Neural progenitor cell (in vitro differentiated cells): ENCODE results near the gene KRTAP5-9. TPM values are rescaled to one million over a fixed set of nuclear protein-coding genes. Genes with fewer than 3 reads are reported as not detected.
"Not testable (repeated sequence)": the region's sequence is repeated elsewhere in the genome, so short reads cannot be mapped to it uniquely, and the experiment has no call there.

Source experiments
- DNase-seq: peaks from one replicate; pipeline ENCODE4 v3.0.0-alpha.2; 2016; ENCODE audit warnings: low spot score
- H2AFZ ChIP-seq: fragments of 200-600 bp; sonication (generic); replicated peaks from 2 replicates; pipeline ENCODE4 v1.6.1; 2016; ENCODE audit warnings: antibody characterized with exemption
- H3F3A ChIP-seq: fragments of 200-600 bp; sonication (generic); 2 replicates; pipeline ENCODE4 v1.6.1; 2016; ENCODE audit warnings: antibody characterized with exemption, low read depth
- H3K27ac ChIP-seq: fragments of 200-600 bp; sonication (generic); 2 replicates; pipeline ENCODE4 v1.5.1; 2016; ENCODE audit warnings: mild to moderate bottlenecking
- H3K27me3 ChIP-seq: fragments of 200-600 bp; sonication (generic); 2 replicates; pipeline ENCODE4 v1.6.1; 2016; ENCODE audit warnings: mild to moderate bottlenecking, moderate library complexity
- H3K36me3 ChIP-seq: fragments of 200-600 bp; sonication (generic); 2 replicates; pipeline ENCODE4 v1.5.1; 2016
- H3K4me1 ChIP-seq: fragments of 200-600 bp; sonication (generic); 2 replicates; pipeline ENCODE4 v1.6.1; 2016; ENCODE audit warnings: mixed run types
- H3K4me2 ChIP-seq: fragments of 200-600 bp; sonication (generic); 2 replicates; pipeline ENCODE4 v1.6.1; 2016
- H3K4me3 ChIP-seq: fragments of 200-600 bp; sonication (generic); 2 replicates; pipeline ENCODE4 v1.5.1; 2016
- H3K79me2 ChIP-seq: fragments of 200-600 bp; sonication (generic); 2 replicates; pipeline ENCODE4 v1.6.1; 2016; ENCODE audit warnings: low read depth
- H3K9ac ChIP-seq: fragments of 200-600 bp; sonication (generic); 2 replicates; pipeline ENCODE4 v1.6.1; 2016
- H3K9me3 ChIP-seq: fragments of 200-600 bp; sonication (generic); 2 replicates; pipeline ENCODE4 v1.5.1; 2016; ENCODE audit warnings: low read depth
- H4K20me1 ChIP-seq: fragments of 200-600 bp; sonication (generic); 2 replicates; pipeline ENCODE4 v1.6.1; 2016; ENCODE audit warnings: low read depth
- H3K27ac Mint-ChIP-seq: 3 replicates; pipeline ENCODE4 v1.8.0; 2021; ENCODE audit warnings: mixed read lengths
- H3K27me3 Mint-ChIP-seq: 2 replicates; pipeline ENCODE4 v1.8.0; 2022; ENCODE audit warnings: low read depth, mild to moderate bottlenecking, inconsistent platforms, moderate library complexity, mixed read lengths; ENCODE audit not compliant: insufficient read depth
- H3K36me3 Mint-ChIP-seq: 3 replicates; pipeline ENCODE4 v1.8.0; 2021; ENCODE audit warnings: mixed read lengths
- H3K4me1 Mint-ChIP-seq: 3 replicates; pipeline ENCODE4 v1.8.0; 2021; ENCODE audit warnings: mixed read lengths
- H3K4me3 Mint-ChIP-seq: 3 replicates; pipeline ENCODE4 v1.8.0; 2021; ENCODE audit warnings: mild to moderate bottlenecking, moderate library complexity, mixed read lengths
- H3K9me3 Mint-ChIP-seq: 3 replicates; pipeline ENCODE4 v1.8.0; 2020; ENCODE audit warnings: mixed read lengths
- EZH2 ChIP-seq: fragments of 200-600 bp; sonication (generic); IDR thresholded peaks from 2 replicates; pipeline ENCODE4 v1.6.1; 2017; ENCODE audit warnings: antibody characterized with exemption, mild to moderate bottlenecking, moderate library complexity
- EZH2phosphoT487 ChIP-seq: fragments of 200-600 bp; sonication (generic); IDR thresholded peaks from 2 replicates; pipeline ENCODE4 v1.6.1; 2017; ENCODE audit warnings: antibody characterized with exemption
- total RNA-seq: library from RNA; depleted of rRNA; stranded (reverse); fragments of >200 nt; gene quantifications from 2 replicates; pipeline ENCODE4 v1.2.3, GENCODE V29; 2015; ENCODE audit warnings: low replicate concordance
- TF ChIP-seq, protein P1 (sequence below): fragments of 200-600 bp; sonication (generic); IDR thresholded peaks from 2 replicates; pipeline ENCODE4 v1.5.1; 2017; ENCODE audit warnings: antibody characterized with exemption, mild to moderate bottlenecking

The KRTAP5-9 gene
- total RNA-seq, 1 donor from 2014 or later: not detected

- Mint-ChIP-seq H3K4me1 (peaks cover 14% of the 10 kb centered on the region), H3K27ac (no peak overlapping the region)
- no peak overlapping the region for H3K9ac ChIP-seq
Observed at GRCh38 chr11:71539017-71539416, 9.2 kb upstream of the KRTAP5-9 start.

GRCh38 chr11:71539971-71540370, 8.2 kb upstream of the KRTAP5-9 start:
- not testable (repeated sequence) for H3K4me3 ChIP-seq, H3K27ac Mint-ChIP-seq, H4K20me1 ChIP-seq, H3K27me3 Mint-ChIP-seq, H3K4me3 Mint-ChIP-seq, H3K4me1 ChIP-seq, H3K9ac ChIP-seq, H3K36me3 ChIP-seq, H2AFZ ChIP-seq, H3F3A ChIP-seq, H3K9me3 Mint-ChIP-seq, H3K9me3 ChIP-seq, H3K27ac ChIP-seq, H3K4me2 ChIP-seq, H3K27me3 ChIP-seq, DNase-seq, H3K79me2 ChIP-seq, H3K36me3 Mint-ChIP-seq
- H3K4me1 Mint-ChIP-seq: peaks cover 24% of the 10 kb centered on the region

More at GRCh38 chr11:71539017-71539416, 9.2 kb upstream of the KRTAP5-9 start:
- Mint-ChIP-seq H3K9me3 (peaks cover 5% of the 10 kb centered on the region), H3K4me3 (no peak overlapping the region), H3K27me3 (peaks cover 9% of the 10 kb centered on the region), H3K36me3 (no peaks in the 10 kb centered on the region)
- Histone ChIP-seq H3K4me3 (no peak overlapping the region), H2AFZ (no peak overlapping the region), H3K36me3 (no peaks in the 10 kb centered on the region), H3K27ac (no peak overlapping the region), H3K4me2 (no peak overlapping the region), H3K4me1 (no peaks in the 10 kb centered on the region), H3F3A (no peaks in the 10 kb centered on the region), H3K27me3 (no peaks in the 10 kb centered on the region), H4K20me1 (no peaks in the 10 kb centered on the region), H3K9me3 (no peaks in the 10 kb centered on the region), H3K79me2 (no peaks in the 10 kb centered on the region)
- DNase-seq: no peak
- TF ChIP-seq EZH2 (no peak), EZH2phosphoT487 (no peak)
- TF ChIP-seq, protein P1, sequence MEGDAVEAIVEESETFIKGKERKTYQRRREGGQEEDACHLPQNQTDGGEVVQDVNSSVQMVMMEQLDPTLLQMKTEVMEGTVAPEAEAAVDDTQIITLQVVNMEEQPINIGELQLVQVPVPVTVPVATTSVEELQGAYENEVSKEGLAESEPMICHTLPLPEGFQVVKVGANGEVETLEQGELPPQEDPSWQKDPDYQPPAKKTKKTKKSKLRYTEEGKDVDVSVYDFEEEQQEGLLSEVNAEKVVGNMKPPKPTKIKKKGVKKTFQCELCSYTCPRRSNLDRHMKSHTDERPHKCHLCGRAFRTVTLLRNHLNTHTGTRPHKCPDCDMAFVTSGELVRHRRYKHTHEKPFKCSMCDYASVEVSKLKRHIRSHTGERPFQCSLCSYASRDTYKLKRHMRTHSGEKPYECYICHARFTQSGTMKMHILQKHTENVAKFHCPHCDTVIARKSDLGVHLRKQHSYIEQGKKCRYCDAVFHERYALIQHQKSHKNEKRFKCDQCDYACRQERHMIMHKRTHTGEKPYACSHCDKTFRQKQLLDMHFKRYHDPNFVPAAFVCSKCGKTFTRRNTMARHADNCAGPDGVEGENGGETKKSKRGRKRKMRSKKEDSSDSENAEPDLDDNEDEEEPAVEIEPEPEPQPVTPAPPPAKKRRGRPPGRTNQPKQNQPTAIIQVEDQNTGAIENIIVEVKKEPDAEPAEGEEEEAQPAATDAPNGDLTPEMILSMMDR: no peak

GRCh38 chr11:71540521-71541304, 7.5 kb upstream of the KRTAP5-9 start:
- not testable (repeated sequence) for H3K4me3 Mint-ChIP-seq, H3K4me3 ChIP-seq, H3K36me3 ChIP-seq, H3K79me2 ChIP-seq, H3K9me3 Mint-ChIP-seq, H3K9me3 ChIP-seq, H3K36me3 Mint-ChIP-seq, H3K27me3 ChIP-seq, H3K4me2 ChIP-seq, H3F3A ChIP-seq, H3K4me1 ChIP-seq, H2AFZ ChIP-seq, H3K27me3 Mint-ChIP-seq, H4K20me1 ChIP-seq, H3K27ac ChIP-seq, DNase-seq, H3K9ac ChIP-seq
- peaks cover 29% of the 10 kb centered on the region for H3K4me1 Mint-ChIP-seq
- peak overlapping the region; percentile 7 for H3K27ac Mint-ChIP-seq

DNA sequence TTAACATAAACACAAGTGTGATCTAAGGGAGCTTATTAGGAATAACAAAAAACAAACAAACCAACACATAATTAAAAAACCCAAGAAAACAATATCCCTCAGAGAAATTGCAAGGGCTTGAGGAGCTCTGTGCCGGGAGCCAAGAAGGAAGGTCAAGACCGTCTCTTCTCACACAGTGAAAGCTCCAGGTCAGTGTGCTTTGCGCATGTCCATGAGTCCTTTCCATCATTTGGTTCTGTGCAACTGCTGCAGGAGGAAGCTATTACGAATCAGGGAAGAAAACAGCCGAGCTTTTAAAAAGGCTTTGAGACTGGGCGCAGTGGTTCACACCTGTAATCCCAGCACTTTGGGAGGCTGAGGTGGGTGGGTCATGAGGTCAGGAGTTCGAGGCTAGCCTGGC, 5.8 kb upstream of the KRTAP5-9 start:
- Histone ChIP-seq H3K27me3 (no peaks in the 10 kb centered on the region), H4K20me1 (no peaks in the 10 kb centered on the region)

More for the DNA sequence above, 5.8 kb upstream of the KRTAP5-9 start:
- Mint-ChIP-seq H3K4me1 (peaks cover 29% of the 10 kb centered on the region), H3K9me3 (peaks cover 14% of the 10 kb centered on the region), H3K27ac (no peak overlapping the region), H3K27me3 (peaks cover 13% of the 10 kb centered on the region), H3K36me3 (peaks cover 4% of the 10 kb centered on the region), H3K4me3 (no peak overlapping the region)
- Histone ChIP-seq H3F3A (no peaks in the 10 kb centered on the region), H3K36me3 (no peaks in the 10 kb centered on the region), H3K9me3 (no peaks in the 10 kb centered on the region), H3K79me2 (no peaks in the 10 kb centered on the region), H3K27ac (no peak overlapping the region), H3K4me3 (no peak overlapping the region), H3K9ac (no peak overlapping the region), H3K4me2 (no peak overlapping the region), H2AFZ (no peak overlapping the region), H3K4me1 (no peaks in the 10 kb centered on the region)
- DNase-seq: no peak
- TF ChIP-seq EZH2: no peak
- TF ChIP-seq, protein P1: no peak
- TF ChIP-seq EZH2phosphoT487: no peak
